ENCODE results near the gene FBXO11. TPM values are rescaled to one million over a fixed set of nuclear protein-coding genes. Genes with fewer than 3 reads are reported as not detected.

The FBXO11 gene
- total RNA-seq, 1 experiment from 2014 or later = 58.9 TPM

- no peak overlapping the region for H3K27ac ChIP-seq (ENCODE audit: low read length)
- BruUV-seq (replicated peaks) = no TSS peak
- ChIA-PET POLR2A (interaction anchor here (0.6 kb wide), 1 partner anchor 119 kb away, joined by 6 read pairs; no protein-coding TSS in a partner anchor), CTCF (no interaction called here)
- intact Hi-C loops (cut with micrococcal nuclease; ENCODE audit: unreplicated experiment) (no loop called here), in situ Hi-C loops (cut with HindIII; ENCODE audit: low pct_unique_long_range_greater_than_20kb, low sequenced_read_pairs) (no loop called here)
- H3K27me3 ChIP-seq (ENCODE audit: control insufficient read depth, insufficient read depth, low read length) = no peaks in the 10 kb centered on the region
- no peak overlapping the region for H3K4me3 ChIP-seq (ENCODE audit: low read depth in 2 of 2, low read length in 2 of 2)
- TF ChIP-seq SIN3A (IDR thresholded peaks at IDR 0.05; ENCODE audit: borderline replicate concordance, insufficient read depth, low read depth, low read length) (no peak), REST (IDR thresholded peaks at IDR 0.05; ENCODE audit: insufficient read depth in 1 of 2, low read depth in 2 of 2, low read length in 1 of 2) (no peak), CTCF (IDR thresholded peaks at IDR 0.05) (no peak), POLR2AphosphoS5 (IDR thresholded peaks at IDR 0.05; ENCODE audit: low read depth, low read length) (no peak), TCF7L2 (IDR thresholded peaks at IDR 0.05; ENCODE audit: low read depth, low read length) (no peak)
- no peak for DNase-seq (ENCODE audit: low read depth, low spot score)
- no peaks in the 10 kb centered on the region for H3K36me3 ChIP-seq (ENCODE audit: control insufficient read depth, insufficient read depth, low read length)
- H3K9me3 ChIP-seq (ENCODE audit: control insufficient read depth, insufficient read depth, low read depth, low read length) = no peaks in the 10 kb centered on the region
- ATAC-seq = no peak
- H3K4me1 ChIP-seq (ENCODE audit: control insufficient read depth, insufficient read depth, low read length) = peaks cover 16% of the 10 kb centered on the region; the same call in 1 of the 2 replicates
These were observed 36.3 kb downstream of the FBXO11 start for GRCh38 chr2:47869859-47870595.

- Histone ChIP-seq H3K4me1 (ENCODE audit: control insufficient read depth, insufficient read depth, low read length) (peaks cover 16% of the 10 kb centered on the region; the same call in 1 of the 2 replicates), H3K27me3 (ENCODE audit: control insufficient read depth, insufficient read depth, low read length) (no peaks in the 10 kb centered on the region), H3K4me3 (ENCODE audit: low read depth in 2 of 2, low read length in 2 of 2) (no peak overlapping the region), H3K9me3 (ENCODE audit: control insufficient read depth, insufficient read depth, low read depth, low read length) (no peaks in the 10 kb centered on the region), H3K36me3 (ENCODE audit: control insufficient read depth, insufficient read depth, low read length) (no peaks in the 10 kb centered on the region), H3K27ac (ENCODE audit: low read length) (no peak overlapping the region)
- in situ Hi-C loops (cut with HindIII; ENCODE audit: low pct_unique_long_range_greater_than_20kb, low sequenced_read_pairs) (no loop called here), intact Hi-C loops (cut with micrococcal nuclease; ENCODE audit: unreplicated experiment) (no loop called here)
- BruUV-seq (replicated peaks) = no TSS peak
- POLR2A ChIA-PET = interaction anchor here (0.6 kb wide), 2 partner anchors 429 to 495 kb away, joined by 4 read pairs; no protein-coding TSS in a partner anchor
- TF ChIP-seq TCF7L2 (IDR thresholded peaks at IDR 0.05; ENCODE audit: low read depth, low read length) (no peak), CTCF (IDR thresholded peaks at IDR 0.05) (no peak), SIN3A (IDR thresholded peaks at IDR 0.05; ENCODE audit: borderline replicate concordance, insufficient read depth, low read depth, low read length) (no peak), POLR2AphosphoS5 (IDR thresholded peaks at IDR 0.05; ENCODE audit: low read depth, low read length) (no peak), REST (IDR thresholded peaks at IDR 0.05; ENCODE audit: insufficient read depth in 1 of 2, low read depth in 2 of 2, low read length in 1 of 2) (no peak)
- CTCF ChIA-PET = interaction anchor here (0.6 kb wide), 1 partner anchor 325 kb away, joined by 14 read pairs; no protein-coding TSS in a partner anchor
- ATAC-seq = no peak
- DNase-seq (ENCODE audit: low read depth, low spot score) = no peak
These were observed 37.5 kb downstream of the FBXO11 start for GRCh38 chr2:47868611-47869352.
